ENCODE results near the gene CEP85L. TPM values are rescaled to one million over a fixed set of nuclear protein-coding genes. Genes with fewer than 3 reads are reported as not detected.

CEP85L gene
- total RNA-seq, 1 experiment from 2014 or later: 4.9 TPM

- intact Hi-C loops (cut with micrococcal nuclease): no loop called here
- Histone ChIP-seq H3K4me2 (ENCODE audit: low read length) (no peak overlapping the region), H3K9me2 (ENCODE audit: insufficient read depth) (no peaks in the 10 kb centered on the region), H3K79me2 (ENCODE audit: insufficient read depth, low read length) (no peaks in the 10 kb centered on the region), H3K4me1 (ENCODE audit: control insufficient read depth in 1 of 2, insufficient read depth in 2 of 2, low read length in 2 of 2) (no peaks in the 10 kb centered on the region), H3K9me3 (ENCODE audit: control insufficient read depth in 1 of 2, insufficient read depth in 1 of 2, low read depth in 1 of 2, low read length in 2 of 2) (no peaks in the 10 kb centered on the region), H4K20me1 (ENCODE audit: insufficient read depth) (no peaks in the 10 kb centered on the region), H3K36me3 (ENCODE audit: control insufficient read depth in 1 of 2, insufficient read depth in 2 of 2, low read length in 2 of 2) (no peaks in the 10 kb centered on the region), H3K27ac (ENCODE audit: low read depth, low read length) (no peak overlapping the region), H2AFZ (ENCODE audit: low read depth, low read length, poor library complexity, severe bottlenecking) (no peak overlapping the region), H3K27me3 (ENCODE audit: insufficient read depth, low read length) (no peaks in the 10 kb centered on the region), H3K9ac (ENCODE audit: low read length) (no peak overlapping the region), H3K4me3 (replicated peaks in 1 of 2; ENCODE audit: low read depth in 1 of 2, low read length in 2 of 2) (no peak overlapping the region)
- CTCF ChIA-PET: no interaction called here
- ATAC-seq: no peak
- DNase-seq (ENCODE audit: low read depth, low spot score): no peak
- TF ChIP-seq ZNF274 (IDR thresholded peaks at IDR 0.05; ENCODE audit: low read depth, low read length) (no peak), EZH2phosphoT487 (IDR thresholded peaks at IDR 0.05; ENCODE audit: borderline replicate concordance) (no peak), POLR2A (IDR thresholded peaks at IDR 0.05; ENCODE audit: borderline replicate concordance, extremely low read depth, insufficient read depth, insufficient read length) (no peak), YY1 (IDR thresholded peaks at IDR 0.05; ENCODE audit: extremely low read depth, insufficient replicate concordance, low read depth, low read length) (no peak), FOSL1 (IDR thresholded peaks at IDR 0.05; ENCODE audit: low read depth) (no peak), TCF7L2 (IDR thresholded peaks at IDR 0.05; ENCODE audit: borderline replicate concordance, extremely low read depth, insufficient read depth, insufficient read length) (no peak), ATF3 (IDR thresholded peaks at IDR 0.05) (no peak), CTCF (IDR thresholded peaks at IDR 0.05 in 2 of 3, conservative IDR thresholded peaks at IDR 0.05 in 1 of 3; ENCODE audit: borderline replicate concordance in 1 of 3, insufficient read depth in 1 of 3, low read depth in 2 of 3, low read length in 2 of 3) (no peak), SRF (IDR thresholded peaks at IDR 0.05; ENCODE audit: low read depth) (no peak), ELF1 (IDR thresholded peaks at IDR 0.05; ENCODE audit: borderline replicate concordance, low read depth) (no peak), JUND (IDR thresholded peaks at IDR 0.05) (no peak), POLR2AphosphoS5 (IDR thresholded peaks at IDR 0.05; ENCODE audit: low read depth, low read length) (no peak), REST (IDR thresholded peaks at IDR 0.05; ENCODE audit: low read depth) (no peak), ZBTB33 (IDR thresholded peaks at IDR 0.05; ENCODE audit: extremely low read depth, insufficient replicate concordance, low read length) (no peak), EZH2 (IDR thresholded peaks at IDR 0.05) (no peak), ZFX (IDR thresholded peaks at IDR 0.05) (no peak)
- POLR2A ChIA-PET: interaction anchor here (0.7 kb wide), 1 partner anchor 15 kb away, joined by 3 read pairs; no protein-coding TSS in a partner anchor
- no TSS peak for BruUV-seq (replicated peaks)
- RAD21 ChIA-PET (ENCODE audit: low non-redundant PET in 1 of 2, low total read pairs in 2 of 2, uncharacterized antibody in 2 of 2, unreplicated experiment in 2 of 2): no interaction called here
These were observed 48.0 kb downstream of the CEP85L start for GRCh38 chr6:118603372-118603771.

All from HCT116 (cell line).